ENCODE data around the gene SH3RF1.

- TF ChIP-seq CTCF (IDR thresholded peaks at IDR 0.05), result no peak
- no peak for TF ChIP-seq POLR2A (IDR thresholded peaks at IDR 0.05; ENCODE audit: low read depth)
These were observed 69.3 kb downstream of the SH3RF1 start for GRCh38 chr4:169201222-169202144.

Data from esophagus muscularis mucosa (tissue), 3 donors.